NCI-H69 (cell line): ENCODE measurements around the gene M6PR.

Experiments used
- DNase-seq: peaks from one replicate; lab custom pipeline; 2025; lab: John Stamatoyannopoulos, UW

Gene M6PR

DNA sequence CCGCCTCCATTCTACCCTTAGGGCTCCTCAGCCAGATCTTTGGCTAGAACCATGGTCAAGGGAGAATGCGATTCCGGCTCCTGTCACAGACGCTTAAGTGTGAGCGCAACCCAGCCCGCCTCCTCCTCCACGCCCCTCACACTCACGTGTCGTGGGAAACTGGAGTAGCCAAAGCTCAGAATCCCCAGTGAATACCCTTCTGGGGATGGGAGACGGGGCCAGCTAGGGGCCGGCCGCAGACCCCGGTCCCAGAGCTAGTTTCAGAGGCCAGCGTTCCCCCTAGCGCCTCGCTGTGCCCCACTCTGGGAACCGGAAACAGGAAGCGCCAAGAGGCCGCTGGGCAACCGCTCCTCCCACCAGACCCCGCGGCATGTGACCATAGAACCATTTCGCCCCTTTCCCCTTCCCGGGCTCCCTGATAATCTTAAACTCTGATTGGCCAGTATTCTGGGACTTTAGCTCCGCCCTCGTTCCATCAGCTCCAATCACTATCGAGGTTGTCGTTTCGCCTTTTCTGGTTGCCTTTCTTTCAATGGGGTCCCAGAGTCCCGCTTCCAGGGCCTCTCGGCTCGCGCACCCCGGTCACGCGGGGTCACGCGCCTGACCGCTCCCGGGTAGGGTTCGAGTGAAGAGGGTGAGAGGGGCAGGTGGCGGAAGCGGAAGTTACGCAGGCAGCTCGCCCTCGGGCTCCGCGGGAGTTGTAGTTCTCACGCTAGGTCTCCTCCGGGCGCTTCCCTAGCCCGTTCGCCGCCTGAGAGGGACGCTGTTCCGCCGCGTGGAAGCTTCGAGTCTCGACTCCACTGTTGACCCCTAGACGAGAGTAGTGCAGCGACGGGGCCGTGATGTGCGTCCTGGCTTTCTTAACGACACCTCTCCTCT, at the start of gene M6PR:
TSS of gene M6PR (minus strand) at position 304 of the 879 bp plus-strand sequence. CDS start 3,241 bp downstream, outside the sequence.
- peak; percentile 98 for DNase-seq

DNA sequence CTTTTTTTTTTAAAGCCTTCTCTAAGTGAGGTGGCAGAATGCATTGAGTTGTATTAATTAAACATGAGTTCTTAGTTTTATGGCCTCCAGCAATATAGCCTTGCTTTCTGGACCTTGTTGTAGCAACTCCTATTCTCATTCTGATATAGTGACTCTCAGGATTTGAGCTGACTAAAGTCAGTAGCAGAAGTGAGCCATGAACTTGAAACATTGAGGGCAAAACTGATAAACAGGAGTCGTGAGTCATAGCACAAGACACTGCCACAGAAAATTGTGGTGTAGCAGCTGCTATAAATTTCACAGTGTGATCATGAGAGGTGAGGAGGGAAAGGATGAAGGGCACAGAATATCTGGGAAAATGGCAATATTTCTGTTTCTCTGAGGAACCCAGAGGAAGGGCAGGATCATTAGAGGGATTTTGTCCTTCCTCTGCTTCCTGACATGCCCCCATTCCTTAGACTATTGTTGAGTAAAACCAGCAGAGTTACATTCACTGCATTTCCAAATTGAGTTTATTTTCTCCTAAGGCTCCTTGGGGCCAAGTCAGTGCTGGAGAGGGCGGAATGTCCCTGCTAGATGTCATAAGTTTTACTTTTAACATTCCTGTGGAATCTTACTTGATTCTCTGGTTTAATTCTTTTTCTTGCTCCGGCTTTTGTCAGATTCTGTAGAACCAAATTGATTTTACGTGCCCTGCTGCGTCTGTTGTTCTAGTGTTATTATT, 47.4 kb upstream of the M6PR start:
- no peak for DNase-seq

DNA sequence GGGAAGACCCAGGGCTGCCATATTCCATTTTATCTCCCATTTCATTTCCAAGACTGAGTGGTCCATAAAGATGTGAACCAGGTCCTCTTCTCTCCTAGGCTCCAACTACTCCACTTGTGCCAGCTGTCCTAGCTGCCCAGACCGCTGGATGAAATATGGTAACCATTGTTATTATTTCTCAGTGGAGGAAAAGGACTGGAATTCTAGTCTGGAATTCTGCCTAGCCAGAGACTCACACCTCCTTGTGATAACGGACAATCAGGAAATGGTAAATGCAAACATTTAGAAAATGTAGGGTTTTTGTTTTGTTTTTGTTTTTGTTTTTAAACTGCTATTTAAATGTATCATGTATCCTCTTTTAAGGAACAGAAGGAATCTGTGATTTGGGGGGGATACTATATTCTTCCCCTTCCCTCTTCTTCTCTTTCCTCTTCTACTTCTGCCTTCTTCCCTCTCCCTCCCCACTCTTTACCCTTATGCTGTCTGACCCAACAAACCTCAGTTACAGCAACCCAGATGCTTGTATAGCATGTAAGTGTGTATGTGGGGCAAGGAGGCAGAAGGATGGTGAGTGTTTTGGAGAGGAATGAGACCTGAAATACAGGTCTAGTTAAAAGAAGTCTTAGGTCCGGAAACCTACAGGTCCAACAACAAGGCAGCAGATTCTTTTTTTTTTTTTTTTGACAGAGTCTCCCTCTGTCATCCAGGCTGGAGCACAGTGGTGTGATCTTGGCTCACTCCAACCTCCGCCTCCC, 45.8 kb upstream of the M6PR start:
- no peak for DNase-seq

DNA sequence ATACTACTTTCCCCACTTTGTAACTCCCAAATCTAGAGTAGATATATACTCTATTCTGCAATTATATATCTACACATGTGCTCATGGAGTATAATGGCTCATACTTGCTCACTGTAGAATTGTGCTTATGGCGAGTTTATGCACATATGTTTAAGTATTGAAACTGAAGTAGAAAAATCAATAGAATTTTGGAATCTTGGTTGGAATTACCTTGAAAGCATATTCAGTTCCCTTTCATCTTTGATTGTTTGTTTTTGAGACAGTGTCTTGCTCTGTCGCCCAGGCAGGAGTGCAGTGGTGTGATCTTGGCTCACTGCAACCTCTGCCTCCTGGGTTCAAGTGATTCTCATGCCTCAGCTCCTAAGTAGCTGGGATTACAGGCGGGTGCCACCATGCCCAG, 44.4 kb upstream of the M6PR start:
- DNase-seq = no peak

DNA sequence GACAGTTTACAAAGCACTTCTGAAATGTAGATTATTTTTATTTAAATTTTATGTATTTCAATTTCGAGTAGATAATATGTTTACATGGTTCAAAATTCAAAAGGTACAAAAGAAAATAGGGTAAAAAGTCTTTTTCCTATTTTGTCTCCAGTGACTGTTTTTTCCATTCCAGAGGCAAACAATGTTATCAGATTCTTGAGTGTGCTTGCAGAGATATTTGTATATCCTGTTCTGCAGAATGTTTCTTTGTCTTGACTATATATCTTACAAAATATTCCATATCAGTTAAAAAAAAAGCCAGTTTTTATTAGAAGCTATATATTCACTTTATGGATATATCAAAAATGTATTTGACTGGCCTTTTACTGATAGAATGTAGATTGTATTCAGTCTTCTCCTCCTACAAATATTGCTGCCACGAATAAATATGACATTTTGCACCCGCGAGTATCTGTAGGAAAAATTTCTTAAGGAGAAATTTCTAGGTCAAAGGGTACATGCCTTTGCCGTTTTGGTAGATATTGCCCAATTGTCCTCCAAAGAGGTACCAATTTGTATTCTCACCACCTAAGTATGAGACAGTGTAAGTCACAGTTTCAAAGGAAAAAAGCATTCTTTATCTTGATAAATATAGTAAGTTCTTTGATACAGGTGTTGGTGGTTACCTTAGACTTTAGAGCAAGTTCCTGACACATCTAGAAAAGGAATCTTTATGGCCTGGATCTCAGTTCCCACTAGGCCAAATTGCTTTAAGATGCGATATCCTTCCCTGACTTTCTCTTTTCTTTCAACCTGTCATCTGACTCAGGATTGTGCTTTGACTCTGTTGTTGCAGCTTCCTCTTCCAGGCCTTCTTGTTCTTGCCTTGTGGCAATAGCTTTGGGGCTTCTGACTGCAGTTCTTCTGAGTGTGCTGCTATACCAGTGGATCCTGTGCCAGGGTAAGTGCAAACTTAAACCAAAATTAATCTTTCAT, 42.2 kb upstream of the M6PR start:
- no peak for DNase-seq

DNA sequence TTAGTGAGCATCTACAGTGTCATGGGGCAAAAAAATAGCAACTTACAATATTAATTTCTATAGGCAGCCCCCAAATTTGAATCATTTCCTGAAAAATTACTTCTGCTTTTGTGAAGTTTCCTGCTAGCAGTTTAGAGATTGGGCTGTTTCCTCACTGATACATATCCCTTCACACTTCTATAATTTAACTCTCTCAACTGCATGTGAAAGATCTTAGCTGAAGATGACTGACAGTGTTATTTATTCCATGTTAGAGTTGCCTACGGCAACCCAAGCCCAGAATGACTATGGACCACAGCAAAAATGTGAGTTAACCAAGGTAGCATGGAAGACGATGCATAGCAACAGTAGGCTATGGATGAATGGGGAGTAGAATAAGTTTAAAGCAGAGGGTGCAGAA, 40.0 kb upstream of the M6PR start, which contains the start of gene KLRG1:
TSS of gene KLRG1 (plus strand) at position 134 of the 400 bp plus-strand sequence. CDS start at position 224, 90 bp downstream.
- no peak for DNase-seq

DNA sequence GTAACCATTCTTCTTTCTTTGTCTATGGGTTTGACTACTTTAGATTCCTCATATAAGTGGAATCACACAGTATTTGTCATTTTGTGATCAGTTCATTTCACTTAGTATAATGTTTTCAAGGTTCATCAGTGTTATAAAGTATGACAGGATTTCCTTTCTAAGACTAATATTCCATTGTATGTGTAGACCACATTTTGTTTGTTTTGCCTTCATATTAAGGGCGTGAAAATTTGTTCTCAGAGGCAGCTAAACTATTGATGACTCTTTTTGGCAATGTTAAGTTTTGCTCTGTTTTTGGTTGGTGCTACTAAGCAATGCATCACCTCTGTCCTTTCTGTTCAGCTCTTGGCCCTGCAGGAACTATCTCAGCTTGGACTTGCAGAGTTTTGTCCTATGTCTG, 38.2 kb upstream of the M6PR start:
- no peak for DNase-seq

DNA sequence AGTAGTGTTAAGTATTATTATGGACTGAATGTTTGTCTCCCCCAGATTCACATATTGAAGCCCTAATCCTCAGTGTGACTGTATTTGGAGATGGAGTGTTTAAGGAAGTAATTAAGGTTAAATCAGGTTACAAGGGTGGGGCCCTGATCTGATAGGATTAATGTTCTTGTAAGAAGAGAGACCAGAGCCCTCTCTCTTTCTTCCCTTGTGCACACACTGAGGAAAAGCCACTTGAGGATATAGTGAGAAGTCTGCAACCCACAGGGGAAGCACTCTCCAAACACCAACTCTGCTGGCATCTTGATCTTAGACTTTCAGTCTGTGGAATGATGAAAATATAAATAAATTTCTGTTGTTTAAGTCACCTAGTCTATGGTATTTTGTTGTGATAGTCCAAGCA, 37.7 kb upstream of the M6PR start:
- no peak for DNase-seq

DNA sequence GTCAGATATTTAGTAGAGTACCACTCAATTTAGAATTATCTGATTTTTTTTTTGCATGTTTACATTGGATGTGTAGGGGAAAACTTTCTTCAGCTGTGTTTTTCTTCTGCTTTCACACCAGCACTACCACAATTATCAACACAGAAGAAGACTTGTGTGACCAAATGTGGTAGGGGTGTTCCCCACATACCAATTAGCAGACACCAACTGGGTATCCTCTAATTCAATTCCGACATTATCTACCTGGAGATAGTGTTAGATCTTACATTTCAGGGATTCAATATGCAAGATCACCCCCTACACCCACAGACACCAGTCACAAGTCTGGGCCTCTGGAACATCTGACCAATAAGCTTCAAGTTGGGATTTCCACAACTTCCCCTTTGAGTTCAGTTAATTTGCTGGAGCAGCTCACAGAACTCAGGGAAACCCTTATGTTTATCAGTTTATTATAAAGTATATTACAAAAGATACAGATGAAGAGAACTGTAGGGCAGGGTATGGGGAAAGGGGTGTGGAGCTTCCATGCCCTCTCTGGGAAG, 35.8 kb upstream of the M6PR start:
- DNase-seq = no peak

DNA sequence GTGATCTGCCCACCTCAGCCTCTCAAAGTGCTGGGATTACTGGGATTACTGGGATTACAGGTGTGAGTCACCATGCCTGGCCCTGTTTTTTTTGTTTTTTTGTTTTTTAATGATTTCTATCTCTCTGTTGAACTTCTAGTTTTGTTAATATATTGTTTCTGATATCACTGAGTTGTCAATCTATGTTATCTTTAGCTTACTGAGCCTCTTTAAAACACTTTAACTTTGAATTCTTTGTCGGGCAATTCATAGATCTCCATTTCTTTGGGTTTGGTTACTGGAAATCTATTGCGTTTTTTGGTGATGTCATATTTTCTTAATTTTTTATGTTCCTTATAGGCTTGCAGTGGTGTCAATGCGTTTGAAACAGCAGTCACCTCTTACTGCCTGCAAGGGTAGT, 30.7 kb upstream of the M6PR start:
- no peak for DNase-seq

DNA sequence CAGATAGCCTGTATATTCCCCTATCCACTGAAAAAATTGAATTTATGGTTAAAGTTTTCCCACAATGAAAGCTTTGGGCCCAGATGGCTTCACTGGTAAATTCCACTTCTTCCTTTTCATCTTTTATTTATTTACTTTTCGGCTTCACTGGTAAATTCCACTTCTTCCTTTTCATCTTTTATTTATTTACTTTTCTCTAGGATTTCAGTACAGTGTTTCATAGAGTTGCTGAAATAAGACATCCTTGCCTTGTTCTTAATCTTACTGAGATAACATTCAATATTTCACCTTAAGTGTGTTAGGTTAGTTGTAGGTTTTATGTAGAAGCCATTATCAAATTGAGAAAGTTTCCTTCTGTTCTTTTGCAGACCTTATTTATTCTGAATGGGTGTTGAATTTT, 21.0 kb upstream of the M6PR start:
- DNase-seq = no peak

DNA sequence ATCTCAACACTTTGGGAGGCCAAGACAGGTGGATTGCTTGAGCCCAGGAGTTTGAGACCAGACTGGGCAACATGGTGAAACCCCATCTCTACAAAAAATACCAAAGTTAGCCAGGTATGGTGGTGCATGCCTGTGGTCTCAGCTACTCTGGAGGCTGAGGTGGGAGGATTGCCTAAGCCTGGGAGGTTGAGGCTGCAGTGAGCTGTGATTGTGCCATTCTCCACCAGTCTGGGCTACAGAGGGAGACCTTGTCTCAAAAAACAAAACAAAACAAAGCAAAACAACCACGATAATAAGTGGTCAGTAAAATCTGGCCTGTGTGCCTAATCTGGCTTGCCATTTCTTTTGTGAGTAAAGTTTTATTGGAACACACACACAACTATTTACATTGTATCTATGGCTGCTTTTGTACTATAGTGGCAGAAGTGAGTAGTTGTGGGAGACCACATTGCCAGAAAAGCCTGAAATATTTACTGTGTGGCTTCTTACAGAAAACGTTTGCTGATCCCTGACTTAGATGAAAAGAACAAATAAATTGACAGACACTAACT, 20.5 kb upstream of the M6PR start:
- DNase-seq = no peak

DNA sequence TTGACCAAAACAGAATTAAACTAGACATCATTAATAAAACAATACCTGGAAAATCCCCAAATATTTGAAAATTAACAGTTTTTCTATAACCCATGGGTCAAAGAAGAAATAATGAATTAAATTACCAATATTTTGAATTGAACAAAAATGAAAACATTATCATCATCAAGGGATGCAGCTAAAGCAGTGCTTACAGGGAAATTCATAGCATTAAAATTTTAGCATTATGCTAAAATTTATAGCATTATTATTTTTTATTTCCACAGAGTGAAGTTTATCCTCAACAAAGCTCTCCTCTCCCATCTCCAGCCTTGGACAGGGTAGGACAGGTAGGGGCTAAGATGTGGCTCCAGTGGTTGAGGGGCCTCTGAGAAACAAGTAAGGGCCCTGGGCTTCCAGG, 19.3 kb upstream of the M6PR start:
- DNase-seq = no peak

DNA sequence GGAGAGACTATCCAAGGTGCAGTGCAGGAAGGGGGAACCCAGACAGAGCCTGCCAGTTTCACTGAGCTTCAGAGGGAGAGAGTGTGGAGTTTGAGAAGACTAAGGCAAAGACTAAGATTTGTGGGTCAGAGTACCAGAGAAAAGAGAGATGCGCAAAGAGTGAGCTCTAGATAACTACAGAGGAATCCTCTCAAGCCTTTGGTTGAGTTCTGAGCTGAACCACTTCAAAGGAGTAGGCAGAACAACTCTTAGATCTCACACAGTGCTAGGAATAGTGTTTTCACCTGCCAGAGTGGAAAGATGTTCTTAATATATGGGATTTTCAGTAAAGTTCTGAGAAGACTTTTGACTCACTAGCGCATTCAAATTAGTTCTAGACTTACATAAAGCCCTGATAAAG, 10.7 kb upstream of the M6PR start:
- DNase-seq = no peak

DNA sequence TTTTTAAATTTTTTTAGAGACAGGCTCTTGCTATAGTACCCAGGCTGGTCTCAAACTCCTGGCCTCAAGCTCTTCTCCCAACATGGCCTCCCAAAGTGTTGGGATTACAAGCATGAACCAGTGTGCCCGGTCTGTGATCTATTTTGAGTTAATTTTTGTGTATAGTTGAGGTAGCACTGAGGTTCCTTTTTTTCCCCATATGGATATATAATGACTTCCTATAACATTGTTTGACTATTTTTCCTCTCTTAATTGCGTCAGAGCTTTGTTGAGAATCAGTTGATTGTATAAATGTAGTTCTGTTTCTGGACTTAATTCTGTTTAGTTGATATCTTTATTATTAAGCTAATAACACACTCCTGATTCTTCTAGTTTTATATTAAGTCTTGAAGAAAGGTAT, 8.6 kb upstream of the M6PR start:
- DNase-seq = no peak

DNA sequence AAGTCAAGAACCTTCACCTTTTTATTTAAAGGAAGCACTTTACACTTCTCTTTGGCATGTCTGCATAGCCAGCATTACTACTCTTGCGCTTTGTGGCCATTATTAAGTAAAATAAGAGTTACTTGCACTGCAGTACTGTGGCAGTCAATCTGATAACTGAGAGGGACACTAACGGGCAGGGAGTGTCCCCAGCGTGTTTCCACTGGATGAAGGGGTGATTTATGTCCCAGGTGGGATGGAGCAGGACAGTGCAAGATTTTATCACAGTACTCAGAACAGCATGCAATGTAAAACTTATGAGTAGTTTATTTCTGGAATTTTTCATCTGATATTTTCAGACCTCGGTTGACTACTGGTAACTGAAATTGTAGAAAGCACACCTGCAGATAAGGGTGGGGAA, 8.1 kb upstream of the M6PR start:
- no peak for DNase-seq

DNA sequence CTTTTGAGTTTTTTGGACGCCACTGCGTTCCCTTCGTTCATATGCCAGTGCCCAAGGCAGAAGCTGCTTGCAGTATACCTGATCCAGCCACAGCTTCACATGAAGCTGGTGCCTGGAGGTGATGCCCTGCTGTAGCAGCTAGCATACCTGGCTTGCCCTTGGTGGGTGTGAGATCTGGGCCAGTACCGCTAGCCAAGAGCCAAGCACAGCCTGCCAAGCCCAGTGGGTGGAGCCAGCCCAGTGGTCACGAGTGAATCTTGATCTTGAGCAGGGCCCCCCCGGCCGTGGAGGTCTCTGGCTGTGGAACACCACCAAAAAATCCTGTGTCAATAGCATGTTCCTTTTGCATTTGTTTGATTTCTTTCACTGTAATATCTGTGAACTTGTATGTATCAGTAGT, 7.3 kb upstream of the M6PR start:
- no peak for DNase-seq

DNA sequence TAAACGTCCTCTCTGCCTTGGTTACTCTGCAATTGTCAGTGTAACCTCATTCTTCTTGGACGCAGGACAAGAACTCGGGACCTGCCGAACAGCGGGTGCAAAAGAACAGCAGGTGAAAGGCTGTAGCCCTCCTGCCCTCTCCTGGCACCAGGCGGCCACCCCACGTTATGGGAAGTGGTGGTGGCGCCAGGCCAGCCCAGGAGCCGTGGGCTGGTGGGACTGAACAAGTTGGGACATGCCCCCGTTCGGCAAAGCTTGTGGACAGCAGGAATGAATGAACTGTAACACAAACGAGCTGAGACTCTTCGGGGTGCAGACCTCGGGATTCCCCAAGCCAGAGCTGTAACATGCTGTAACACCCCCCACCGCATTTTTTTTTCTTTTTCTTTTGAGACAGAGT, 6.6 kb upstream of the M6PR start:
- no peak for DNase-seq

DNA sequence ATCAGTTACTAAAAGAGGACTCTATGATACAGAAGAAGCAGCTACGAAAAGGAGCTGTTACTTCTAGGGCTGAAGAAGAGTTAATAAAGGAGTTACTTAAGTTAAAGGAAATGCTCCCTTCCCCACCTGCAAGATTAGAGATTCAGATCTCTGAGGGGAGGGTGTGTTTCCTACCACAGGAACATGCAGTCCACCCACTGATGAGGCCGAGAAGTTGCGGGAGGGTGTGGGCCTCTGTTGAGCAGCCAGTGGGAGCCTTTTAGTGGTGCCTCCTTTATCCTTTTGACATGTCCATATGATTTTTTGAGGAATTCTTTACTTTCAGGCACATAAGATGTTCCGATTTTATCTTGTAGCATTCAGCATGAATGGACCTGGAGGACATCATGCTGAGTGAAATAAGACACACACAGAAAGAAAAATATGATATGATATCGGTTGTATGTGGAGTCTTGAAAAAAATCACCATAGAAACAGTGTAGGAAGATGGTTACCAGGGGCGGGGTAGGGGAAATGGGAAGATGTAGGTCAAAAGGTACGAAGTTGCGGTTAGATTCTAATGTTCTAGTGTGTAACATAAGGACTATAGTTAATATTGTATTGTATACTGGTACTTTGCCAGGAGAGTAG, 4.4 kb upstream of the M6PR start:
- no peak for DNase-seq

DNA sequence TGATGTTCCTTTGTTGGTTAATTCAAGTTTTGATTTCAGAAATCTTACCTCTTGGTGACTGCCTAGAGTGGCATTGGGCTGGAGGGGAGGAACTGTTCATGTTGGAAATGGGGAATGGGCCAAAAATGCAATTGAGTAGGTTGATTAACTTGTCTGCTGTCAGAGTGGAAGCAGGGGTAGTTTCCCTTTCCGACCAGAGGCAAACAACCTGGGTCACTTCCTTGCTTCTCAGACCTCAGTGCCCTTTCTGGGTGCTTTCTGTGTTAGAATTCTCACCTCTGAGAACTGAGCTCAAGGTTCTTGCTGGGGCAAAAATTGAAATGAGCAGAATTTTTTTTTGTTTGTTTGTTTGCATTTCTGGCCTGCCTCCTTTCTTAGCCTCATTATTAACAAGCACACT, 2.3 kb upstream of the M6PR start:
- DNase-seq = no peak
